ENCODE measurements around the gene HBS1L.

HBS1L gene

DNA sequence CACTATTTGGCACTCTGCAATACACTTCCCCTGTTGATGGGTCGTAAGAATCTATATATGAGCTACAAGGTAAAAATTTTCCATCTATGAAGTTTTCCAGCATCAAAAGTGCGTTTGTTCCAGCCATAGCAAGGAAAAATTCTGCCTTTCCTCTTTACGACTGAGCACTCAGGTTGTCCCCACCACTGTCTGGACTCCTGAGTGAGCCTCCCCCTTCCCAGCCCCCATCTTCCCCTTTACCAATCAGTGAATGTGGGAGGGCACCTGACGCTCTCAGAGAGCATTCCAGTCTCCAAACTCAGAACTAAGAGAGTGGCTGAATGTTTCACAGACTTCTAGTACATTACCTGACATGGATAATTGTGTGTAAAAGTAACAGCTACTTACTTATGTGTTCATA is 104.7 kb downstream of the HBS1L start, which contains the start of gene ALDH8A1:
Gene ALDH8A1, minus strand, starts transcription at position 175 of the 400 bp plus-strand sequence. Its CDS starts 48 bp downstream, at position 127.
- DNase-seq (ENCODE audit: low spot score) = no peak

DNA sequence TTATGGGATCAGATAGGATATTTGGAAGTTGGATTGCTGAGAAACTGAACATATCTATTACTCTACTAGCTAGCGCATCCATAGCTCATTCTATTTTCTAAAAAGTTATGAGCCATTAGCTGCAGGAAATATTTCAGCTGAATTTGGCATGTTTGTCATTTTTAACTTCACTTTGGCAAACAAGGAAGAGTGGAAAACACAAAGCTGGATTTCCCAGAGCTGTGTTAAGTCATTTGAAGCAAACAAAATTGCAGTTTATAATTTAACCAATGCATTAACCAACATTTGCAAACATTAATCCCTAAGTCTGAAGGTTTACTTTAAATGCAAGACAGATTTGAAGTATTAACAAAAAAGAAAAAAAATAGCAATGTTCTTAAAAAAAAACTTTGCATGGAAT is 105.9 kb downstream of the HBS1L start:
- DNase-seq (ENCODE audit: low spot score) = no peak

DNA sequence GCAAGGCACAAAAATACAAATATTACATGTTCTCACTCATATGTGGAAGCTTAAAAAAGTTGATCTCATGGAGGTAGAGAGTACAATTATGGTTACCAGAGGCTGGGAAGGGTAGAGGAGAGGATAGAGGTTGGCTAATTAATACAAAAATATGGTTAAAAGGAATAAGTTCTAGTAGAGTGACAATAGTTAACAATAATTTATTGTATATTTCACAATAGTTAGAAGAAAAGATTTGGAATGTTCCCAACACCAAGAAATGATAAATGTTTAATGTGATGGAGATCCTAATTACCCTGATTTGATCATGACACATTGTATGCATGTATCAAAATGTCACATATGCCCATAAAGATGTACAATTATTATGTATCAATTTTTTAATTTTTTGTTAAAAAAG is 106.5 kb downstream of the HBS1L start:
- DNase-seq (ENCODE audit: low spot score) = no peak

DNA sequence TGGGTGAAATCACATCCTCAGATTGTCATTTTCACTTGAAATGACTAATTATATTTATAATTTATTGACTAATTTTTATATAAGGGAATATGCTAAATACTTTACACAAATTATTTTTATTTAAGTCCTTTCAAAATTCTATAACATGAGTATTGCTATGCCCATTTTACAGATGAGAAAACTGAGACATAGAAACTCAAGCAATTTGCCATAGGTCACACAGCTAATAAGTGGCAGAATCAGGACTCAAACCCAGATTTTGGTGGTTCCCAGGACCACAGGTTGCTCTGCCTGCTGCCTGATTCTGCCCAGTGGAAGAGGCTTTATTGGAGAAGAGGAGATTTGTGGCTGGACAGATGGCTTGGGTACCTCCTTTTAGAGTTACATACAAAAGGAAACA is 109.6 kb downstream of the HBS1L start:
- DNase-seq (ENCODE audit: low spot score) = no peak

DNA sequence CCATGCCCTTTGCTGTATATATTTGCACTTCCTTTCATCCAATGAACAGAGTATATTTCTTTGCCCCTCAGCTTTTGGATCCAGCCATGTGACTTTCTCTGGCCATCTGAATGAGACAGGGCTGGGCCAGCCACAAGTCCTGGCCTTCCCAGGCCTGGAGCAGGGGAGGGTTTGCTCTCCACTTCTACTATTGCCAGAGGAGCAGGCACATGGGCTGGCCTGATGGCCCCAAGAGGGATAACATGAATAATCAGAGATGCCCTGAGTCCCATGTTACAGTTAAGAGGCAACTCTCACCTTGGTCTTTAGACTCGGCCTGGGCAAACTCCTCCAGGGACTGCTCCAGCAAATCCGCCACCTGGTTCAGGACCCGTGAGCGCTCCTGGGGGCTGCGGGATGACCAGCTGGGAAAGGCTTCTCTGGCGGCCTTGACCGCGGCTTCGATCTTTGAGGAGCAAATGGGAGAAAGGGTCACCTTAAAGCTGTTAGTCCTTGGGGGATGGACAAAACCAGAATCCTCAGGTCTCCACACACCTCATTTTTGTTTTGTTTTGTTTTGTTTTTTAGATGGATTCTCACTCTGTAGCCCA is 111.0 kb downstream of the HBS1L start:
- DNase-seq (ENCODE audit: low spot score) = no peak

DNA sequence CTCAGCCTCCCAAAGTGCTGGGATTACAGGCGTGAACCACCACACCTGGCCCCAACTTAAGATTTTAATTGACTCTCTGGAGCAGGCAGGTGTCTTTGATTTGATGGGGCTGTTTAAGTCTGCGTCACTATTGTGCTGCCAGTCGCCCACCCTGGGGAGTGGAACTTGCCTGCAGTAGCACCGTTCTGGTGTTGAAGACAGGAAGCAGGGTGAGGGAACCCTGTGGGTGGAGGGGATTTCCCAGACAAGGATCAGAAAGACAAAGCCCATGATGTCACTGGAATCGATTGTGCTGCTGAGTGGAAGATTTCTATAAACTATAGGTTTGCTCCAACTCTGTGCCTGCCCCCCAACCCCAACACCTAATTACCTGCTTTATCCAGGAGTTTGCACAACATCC is 115.7 kb downstream of the HBS1L start:
- no peak for DNase-seq (ENCODE audit: low spot score)

DNA sequence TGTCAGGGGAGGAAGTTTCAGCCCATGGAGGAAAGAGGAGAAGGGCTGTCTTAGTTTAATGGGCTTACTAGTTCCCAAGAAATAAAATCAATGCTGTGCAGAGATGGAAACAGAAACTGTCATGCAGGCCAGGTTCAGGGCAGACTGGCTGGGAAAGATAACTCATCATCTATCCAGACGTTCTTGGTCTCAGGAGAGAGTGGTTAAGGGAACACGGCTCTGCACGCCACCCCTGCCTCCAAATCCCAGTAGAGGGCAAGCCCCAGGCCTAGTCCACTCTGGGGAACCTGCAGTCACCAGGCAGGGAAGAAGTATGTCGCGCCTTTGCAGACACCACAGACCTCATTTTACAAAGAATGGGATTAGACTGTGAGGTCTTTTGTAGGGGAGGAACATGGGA is 117.2 kb downstream of the HBS1L start:
- DNase-seq (ENCODE audit: low spot score) = no peak

DNA sequence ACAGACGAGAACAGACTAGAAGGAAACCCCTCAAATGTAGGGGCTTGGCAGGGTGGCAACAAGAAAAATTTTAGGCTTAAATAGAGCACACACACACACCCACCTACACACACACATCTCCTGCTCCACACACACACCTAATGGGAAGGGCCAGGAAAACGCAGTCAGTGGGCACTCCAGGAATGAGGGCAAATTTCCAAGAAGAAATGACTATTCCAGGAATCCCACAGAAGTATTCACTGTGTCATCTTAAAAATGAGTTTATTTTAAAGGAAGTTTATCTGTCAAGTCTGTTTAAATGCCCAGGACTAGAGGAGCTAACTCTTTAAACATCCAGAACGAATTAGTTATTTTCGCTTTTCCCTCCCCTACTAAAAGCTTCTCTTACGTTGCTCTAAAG is 117.7 kb downstream of the HBS1L start:
- no peak for DNase-seq (ENCODE audit: low spot score)

DNA sequence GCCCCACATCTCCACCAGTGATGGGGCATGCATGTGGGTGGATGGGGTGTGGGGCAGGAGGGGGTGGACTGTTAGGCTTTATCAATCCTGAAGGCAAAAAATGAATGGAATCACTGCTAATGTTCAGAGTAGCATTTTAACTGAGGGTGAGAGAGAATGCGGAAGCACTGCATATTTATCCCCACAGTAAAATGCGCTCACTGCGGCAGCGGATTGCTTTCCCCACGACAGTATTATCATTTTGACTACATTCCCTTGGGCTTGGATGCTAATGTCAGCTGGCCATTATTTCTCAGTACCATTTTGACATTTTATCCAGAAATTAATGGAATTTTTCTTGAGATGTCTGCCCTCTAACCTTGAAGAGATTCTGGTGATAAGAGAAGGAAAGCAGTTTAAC is 118.1 kb downstream of the HBS1L start:
- no peak for DNase-seq (ENCODE audit: low spot score)

DNA sequence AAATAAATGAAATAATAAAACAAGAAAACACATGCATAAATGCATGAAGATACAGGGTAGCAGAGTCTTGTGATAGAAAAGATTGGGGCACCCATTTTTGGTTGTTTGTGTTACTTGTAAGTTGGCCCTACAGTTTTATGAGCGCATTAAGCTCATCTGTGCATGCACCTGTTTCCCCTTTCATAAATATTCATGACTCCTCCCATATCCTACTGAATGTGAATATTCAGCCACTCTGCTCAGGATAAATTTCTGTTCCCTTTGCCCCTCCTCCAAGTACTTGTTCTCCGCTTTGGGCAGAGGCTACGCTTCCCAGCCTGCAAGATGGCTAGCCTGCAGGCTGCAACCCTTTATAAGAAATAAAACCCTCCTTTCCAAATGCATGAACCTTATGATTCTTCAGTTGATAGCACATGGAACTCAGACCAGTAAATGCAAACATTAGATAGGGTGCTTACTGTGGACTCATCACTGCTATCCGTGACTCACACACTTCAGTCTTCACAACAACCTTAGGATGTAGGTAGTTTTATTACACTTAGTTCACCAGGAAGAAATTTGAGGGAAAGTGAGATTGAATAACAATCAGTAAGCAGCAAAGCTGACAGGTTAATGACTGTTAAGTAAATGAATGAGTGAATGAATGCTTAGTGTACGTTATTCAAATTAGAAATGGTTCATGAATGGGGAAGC is 119.7 kb downstream of the HBS1L start:
- no peak for DNase-seq (ENCODE audit: low spot score)

DNA sequence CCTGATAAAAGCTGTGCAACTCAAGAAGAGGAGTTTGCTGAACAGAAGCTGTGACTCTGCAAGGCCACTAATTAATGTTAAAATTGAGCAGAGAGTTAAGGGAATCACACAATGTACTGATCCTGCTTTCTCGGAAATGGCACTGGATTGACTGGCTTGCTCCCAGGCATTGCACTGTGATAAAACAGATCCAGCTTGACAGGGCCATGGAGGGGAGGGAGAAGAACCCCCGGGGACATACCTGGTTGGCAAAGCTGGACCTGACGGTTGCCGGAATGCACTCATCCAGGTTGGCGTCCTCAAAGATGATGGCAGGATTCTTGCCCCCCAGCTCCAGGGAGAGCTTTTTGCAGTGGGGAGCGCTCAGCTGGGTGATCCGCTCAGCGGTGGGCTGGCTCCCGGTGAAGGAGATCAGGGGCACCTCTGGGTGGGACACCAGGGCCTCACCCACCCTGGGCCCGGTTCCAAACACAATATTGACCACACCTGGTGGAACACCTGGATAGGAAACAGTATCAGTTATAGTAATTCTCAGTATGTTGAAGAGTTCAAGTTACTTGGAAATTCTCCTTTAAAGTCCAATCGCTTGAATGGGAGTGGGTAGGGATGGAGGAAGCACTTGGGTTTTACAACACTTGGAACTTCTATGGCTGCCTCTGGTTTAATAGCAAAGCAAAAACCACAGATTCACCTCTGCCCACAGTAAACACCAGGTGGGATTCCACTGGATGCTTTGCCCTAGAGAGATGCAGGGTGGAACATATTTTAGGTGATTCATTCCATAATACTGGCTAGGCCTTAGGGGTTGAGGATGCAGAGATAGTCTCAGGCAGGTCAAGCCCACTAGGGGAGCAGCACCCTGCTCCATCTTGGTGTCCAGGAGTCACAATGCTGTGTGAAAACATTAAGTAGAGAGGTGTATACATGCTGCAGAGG is 121.8 kb downstream of the HBS1L start:
- DNase-seq (ENCODE audit: low spot score) = no peak

DNA sequence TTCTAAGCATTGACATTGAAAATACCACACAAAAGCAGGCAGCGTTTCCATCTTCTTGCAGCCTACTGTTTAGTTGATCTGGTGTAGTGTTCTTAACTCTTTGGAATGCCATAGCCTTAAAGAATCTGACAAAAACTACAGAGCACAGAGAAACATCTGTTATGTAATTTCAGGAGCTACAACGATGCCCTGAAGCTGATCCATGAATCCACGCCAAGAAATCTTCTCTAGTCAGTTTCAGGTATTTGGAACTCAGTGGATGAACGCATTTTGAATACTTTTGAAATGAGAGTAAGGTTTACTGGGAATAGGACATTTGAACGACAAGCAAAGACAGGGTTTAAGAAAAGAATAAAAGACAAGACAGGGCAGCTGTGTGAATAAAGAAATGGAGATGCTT is 122.5 kb downstream of the HBS1L start:
- DNase-seq (ENCODE audit: low spot score) = no peak

DNA sequence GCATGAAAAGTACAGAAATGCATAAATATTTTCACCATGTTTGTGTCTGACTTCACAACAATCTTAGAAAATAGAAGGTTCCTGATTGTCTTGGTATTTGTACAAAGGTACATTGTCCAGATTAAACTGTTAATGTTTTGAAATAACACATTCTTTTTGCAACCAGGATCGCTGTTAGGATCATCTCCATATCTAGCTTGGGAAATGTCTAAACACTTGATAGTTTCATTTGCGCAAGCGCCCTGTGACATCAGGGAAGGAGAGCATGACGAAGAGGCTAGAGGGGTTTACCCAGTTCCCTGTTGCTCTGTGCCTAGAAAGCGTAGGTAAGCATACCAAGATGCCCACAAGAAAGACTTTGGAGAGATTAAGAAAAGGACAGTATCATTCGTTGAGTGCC is 124.2 kb downstream of the HBS1L start:
- DNase-seq (ENCODE audit: low spot score) = no peak

DNA sequence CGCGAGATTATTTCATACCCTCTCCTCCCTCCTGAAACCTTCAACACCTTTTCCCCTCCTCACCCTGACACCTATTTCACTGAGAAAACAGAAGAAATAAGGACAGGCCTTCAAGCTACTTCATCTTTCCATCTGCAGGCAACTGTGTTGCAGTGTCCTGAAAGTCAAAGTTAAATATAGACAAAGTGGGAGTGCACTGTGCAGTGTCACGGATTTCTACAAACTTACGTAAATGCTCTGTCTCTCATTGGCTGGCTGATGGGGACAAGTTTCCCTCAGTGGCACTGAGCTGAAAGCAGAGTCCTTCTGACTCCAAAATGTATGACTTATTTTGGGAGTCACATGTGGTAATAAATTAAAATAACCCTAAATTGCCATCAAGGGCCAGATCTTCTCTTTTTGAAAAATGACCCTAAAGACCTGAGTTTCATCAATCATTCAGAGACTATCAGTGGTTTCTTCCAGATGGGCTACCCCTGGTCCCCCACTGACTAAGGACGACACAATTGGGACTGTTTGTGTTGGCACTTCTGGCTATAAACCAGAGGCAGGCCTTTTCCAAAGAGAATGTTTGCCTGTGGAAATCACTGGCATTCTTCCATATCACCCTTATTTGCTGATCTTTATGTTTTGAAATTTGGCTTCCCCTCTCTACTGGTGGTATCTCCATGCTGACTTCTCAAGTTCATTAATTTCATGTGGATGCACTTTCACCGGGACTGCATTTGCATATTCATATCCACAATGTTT is 126.3 kb downstream of the HBS1L start:
- DNase-seq (ENCODE audit: low spot score) = no peak

DNA sequence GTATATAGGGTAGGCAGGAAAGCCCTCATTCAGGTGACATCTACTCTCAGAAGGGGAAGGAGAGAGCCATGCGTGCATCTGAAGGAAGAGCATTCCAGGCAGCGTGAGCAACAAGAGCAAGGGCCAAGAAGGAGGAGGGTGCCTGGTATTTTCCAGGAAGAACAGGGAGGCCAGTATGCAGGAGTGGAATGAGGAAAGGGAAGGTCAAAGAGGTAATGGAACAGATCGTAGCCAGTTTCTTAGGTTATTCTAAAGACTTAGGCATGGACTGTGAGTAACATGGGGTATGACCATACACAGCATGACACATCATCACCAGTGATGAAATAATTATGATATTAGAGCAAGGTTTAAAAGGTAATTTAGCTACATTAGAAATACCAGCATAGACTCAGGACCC is 128.8 kb downstream of the HBS1L start:
- DNase-seq (ENCODE audit: low spot score) = no peak

DNA sequence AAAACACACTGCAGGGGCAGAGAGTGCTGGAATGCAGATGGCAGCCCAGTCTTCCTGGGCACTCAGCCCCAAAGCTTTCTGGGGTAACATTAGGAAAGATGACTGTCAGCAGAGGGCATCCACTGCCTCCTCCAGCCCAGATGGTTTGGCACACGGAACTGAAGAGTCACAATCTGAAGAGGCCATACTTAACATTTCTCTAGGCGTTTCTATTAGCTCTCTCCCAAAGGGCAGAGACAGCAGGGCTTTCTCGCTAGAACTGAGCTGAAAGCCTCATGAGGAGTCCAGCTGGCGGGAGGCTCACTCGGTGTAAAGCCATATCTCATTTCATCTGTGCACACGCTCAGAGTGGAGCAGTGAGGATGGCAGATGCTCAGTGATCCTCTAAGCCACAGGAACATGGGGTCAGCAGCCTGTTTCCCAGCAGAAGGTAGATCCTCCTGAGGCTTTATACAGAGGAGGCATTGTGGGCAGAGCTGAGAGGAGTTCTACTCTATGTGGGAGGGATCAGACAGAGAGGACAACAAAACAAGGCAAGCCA is 132.8 kb downstream of the HBS1L start:
- no peak for DNase-seq (ENCODE audit: low spot score)

DNA sequence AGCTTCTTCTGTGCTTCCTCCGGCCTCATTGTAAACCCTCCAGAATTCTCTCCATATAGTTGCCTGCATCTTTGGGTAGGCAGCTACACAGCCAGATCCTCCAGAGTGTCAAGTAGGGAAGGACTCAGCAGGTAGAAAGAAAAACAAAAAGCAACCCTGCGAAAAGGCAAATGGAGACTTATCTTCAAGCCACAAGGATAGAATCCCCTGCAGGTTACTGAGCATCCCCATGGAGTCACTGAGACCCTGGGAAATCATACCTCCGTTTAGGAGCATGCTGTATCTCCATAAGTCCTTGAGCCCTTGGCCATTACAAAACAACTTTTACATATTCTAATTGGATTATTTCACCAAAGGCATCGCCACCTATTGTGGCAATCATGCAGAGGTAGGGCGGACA is 133.3 kb downstream of the HBS1L start:
- no peak for DNase-seq (ENCODE audit: low spot score)

DNA sequence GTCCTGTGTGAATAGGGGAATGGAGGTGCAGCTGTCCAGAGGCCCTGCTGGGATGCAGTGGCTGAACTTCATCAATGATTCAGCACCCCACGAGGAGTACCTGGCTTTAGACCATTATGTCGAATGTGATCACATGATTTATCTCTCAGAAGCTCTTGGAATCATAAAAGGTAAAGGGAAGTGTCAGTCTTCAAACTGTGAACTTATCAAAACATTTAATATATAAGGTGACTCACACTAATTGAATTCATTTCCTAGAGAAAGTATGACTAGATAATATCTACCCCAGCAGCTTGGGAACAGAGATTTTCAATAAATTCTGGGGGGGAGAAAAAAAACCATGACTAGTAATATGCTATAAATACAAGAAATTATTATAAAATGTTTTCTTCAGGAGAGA is 134.2 kb downstream of the HBS1L start:
- DNase-seq (ENCODE audit: low spot score) = no peak

DNA sequence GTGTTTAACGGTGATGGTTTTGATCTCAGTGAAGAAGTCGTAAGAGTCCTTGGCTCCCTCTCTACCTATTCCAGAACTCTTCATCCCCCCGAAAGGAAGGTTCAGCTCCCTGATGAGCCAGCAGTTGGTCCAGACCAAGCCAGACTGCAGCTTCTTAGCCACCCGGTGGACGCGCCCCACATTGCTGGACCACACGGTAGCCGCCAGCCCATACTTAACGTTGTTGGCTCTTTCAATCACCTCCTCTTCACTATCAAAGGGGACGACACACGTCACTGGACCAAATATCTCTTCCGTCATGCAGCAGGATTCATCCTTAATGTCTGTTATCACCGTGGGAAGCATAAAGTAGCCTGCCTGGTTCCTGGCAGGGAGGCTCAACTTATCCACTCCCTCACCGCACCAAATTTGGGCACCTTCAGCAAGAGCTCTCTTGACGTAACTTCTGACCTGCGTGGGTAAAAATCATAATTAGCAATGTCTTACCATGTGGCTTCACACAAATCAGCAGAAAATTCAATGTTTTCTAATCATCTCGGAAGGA is 136.1 kb downstream of the HBS1L start:
- DNase-seq (ENCODE audit: low spot score) = no peak

DNA sequence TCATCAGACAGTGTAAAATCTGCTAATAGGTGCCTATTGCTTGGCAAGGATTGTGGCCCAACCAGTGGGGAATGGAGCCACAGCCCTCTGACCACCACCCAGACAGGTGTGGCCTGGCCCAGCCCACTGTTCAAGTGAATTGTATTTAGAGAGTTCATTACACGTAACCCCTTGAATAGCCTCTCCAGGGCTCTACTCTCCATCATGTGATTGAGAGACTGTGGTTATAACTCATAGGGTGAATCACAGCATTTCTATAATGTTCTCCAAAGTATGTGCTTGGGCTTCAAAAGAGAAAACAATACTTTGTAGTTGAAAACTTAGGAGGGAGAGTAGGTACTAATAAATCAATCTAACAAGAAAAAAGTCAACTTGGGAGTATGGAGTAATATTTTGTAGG is 143.1 kb downstream of the HBS1L start:
- DNase-seq (ENCODE audit: low spot score) = no peak

DNA sequence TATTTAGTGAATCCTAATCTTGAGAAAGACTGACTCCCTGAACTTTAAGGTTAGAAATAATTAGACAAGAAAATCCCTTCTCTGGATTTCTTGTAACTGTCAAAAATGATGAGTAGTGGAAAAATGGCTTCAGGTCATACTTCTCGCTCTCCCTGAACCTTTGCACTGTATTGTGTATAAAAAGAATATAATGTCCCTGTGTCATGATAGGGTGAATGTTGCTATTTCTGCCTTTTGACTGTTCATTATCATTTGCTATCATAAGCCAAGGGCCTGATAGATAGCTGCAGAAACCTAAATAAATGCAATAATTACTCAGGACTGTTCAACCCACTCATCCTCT is 144.1 kb downstream of the HBS1L start:
- no peak for DNase-seq (ENCODE audit: low spot score)

Measured in HuH-7 (cell line).